B cell (primary cell): ENCODE measurements around the gene APBB3.

Experiments used
- CTCF ChIP-seq: fragments of 200-600 bp; IDR thresholded peaks from one replicate; pipeline ENCODE4 v1.8.0; 2022; ENCODE audit warnings: antibody characterized with exemption, mild to moderate bottlenecking
- EZH2 ChIP-seq: IDR thresholded peaks from 2 replicates; pipeline ENCODE4 v1.6.1; 2012; ENCODE audit warnings: borderline replicate concordance, low read depth, mild to moderate bottlenecking, moderate library complexity, low read length; ENCODE audit not compliant: insufficient read depth, poor library complexity, severe bottlenecking

- no peak for TF ChIP-seq CTCF
- no peak for TF ChIP-seq EZH2
Measured at GRCh38 chr5:140587495-140587894, 23.1 kb upstream of the APBB3 start.
